ACC112 (cell line): ENCODE data around the gene RNF40.
"Not testable (repeated sequence)": the region's sequence is repeated elsewhere in the genome, so short reads cannot be mapped to it uniquely, and the experiment has no call there.

Experiments
- H2AFZ ChIP-seq: fragments of 200-600 bp; sonication (generic); one replicate; pipeline ENCODE4 v1.6.0; 2017; ENCODE audit warnings: antibody characterized with exemption, low read length; ENCODE audit not compliant: unreplicated experiment
- H3K27ac ChIP-seq: fragments of 200-600 bp; sonication (generic); 2 replicates; pipeline ENCODE4 v1.5.1; 2014; ENCODE audit warnings: low read depth, mild to moderate bottlenecking, antibody characterized with exemption, low read length, moderate library complexity
- H3K27me3 ChIP-seq: fragments of 200-600 bp; sonication (generic); 2 replicates; pipeline ENCODE4 v1.6.1; 2014; ENCODE audit warnings: mild to moderate bottlenecking, antibody characterized with exemption, low read length, moderate library complexity, mixed read lengths; ENCODE audit not compliant: insufficient read depth
- H3K36me3 ChIP-seq: fragments of 200-600 bp; sonication (generic); 2 replicates; pipeline ENCODE4 v1.6.1; 2016; ENCODE audit warnings: mild to moderate bottlenecking, antibody characterized with exemption, low read length, moderate library complexity, mixed read lengths; ENCODE audit not compliant: insufficient read depth
- H3K4me1 ChIP-seq: fragments of 200-600 bp; sonication (generic); one replicate; pipeline ENCODE4 v1.6.1; 2016; ENCODE audit warnings: low read length, mixed read lengths; ENCODE audit not compliant: insufficient read depth, unreplicated experiment, control insufficient read depth
- H3K4me3 ChIP-seq: fragments of 200-600 bp; sonication (generic); 2 replicates; pipeline ENCODE4 v1.5.1; 2014; ENCODE audit warnings: mild to moderate bottlenecking, low read depth, low read length
- H3K79me2 ChIP-seq: fragments of 200-600 bp; sonication (generic); one replicate; pipeline ENCODE4 v1.6.0; 2016; ENCODE audit warnings: low read length; ENCODE audit not compliant: control insufficient read depth, unreplicated experiment, insufficient read depth

Gene RNF40

GRCh38 chr16:30797670-30798309 is 35.7 kb downstream of the RNF40 start:
- Histone ChIP-seq H3K4me3 (no peak overlapping the region), H3K36me3 (no peaks in the 10 kb centered on the region), H3K4me1 (no peaks in the 10 kb centered on the region), H3K27me3 (no peaks in the 10 kb centered on the region), H3K27ac (no peak overlapping the region), H2AFZ (no peak overlapping the region), H3K79me2 (no peaks in the 10 kb centered on the region)

- Histone ChIP-seq H3K27me3 (no peaks in the 10 kb centered on the region), H3K36me3 (no peaks in the 10 kb centered on the region), H3K4me1 (peaks cover 5% of the 10 kb centered on the region), H3K4me3 (no peak overlapping the region), H2AFZ (no peak overlapping the region), H3K27ac (no peak overlapping the region), H3K79me2 (no peaks in the 10 kb centered on the region)
Measured at GRCh38 chr16:30802936-30803335, 40.8 kb downstream of the RNF40 start.

GRCh38 chr16:30805056-30805369 is 42.9 kb downstream of the RNF40 start:
- no peaks in the 10 kb centered on the region for H3K36me3 ChIP-seq
- peak overlapping the region; percentile 88 for H3K4me3 ChIP-seq
- H3K4me1 ChIP-seq = peaks cover 5% of the 10 kb centered on the region
- peak overlapping the region; percentile 92 for H2AFZ ChIP-seq
- H3K27ac ChIP-seq = no peak overlapping the region; the same call in 1 of the 2 replicates
- H3K27me3 ChIP-seq = no peaks in the 10 kb centered on the region
- no peaks in the 10 kb centered on the region for H3K79me2 ChIP-seq

- H3K4me3 ChIP-seq = peak overlapping the region; percentile 88
- H3K4me1 ChIP-seq = peaks cover 5% of the 10 kb centered on the region
- H3K36me3 ChIP-seq = no peaks in the 10 kb centered on the region
- H3K79me2 ChIP-seq = no peaks in the 10 kb centered on the region
- H3K27ac ChIP-seq = peak overlapping the region; percentile 59
- peak overlapping the region; percentile 92 for H2AFZ ChIP-seq
- H3K27me3 ChIP-seq = no peaks in the 10 kb centered on the region
Measured at GRCh38 chr16:30805370-30806169, 43.4 kb downstream of the RNF40 start.

DNA sequence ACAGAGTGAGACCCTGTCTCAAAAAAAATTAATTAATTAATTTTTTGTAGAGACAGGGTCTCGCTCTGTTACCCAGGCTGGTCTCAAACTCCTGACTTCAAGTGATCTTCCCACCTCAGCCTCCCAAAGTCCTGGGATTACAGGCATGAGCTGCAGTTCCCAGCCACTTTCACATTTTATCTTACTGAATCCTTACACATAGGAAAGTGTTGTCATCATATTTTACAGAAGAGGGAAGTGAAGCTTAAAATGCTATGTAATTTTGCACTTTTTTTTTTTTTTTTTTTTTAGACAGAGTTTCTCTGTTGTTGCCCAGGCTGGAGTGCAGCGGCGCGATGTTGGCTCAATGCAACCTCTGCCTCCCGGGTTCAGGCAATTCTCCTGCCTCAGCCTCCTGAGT is 46.0 kb downstream of the RNF40 start:
- Histone ChIP-seq H3K36me3 (no peaks in the 10 kb centered on the region), H3K27me3 (no peaks in the 10 kb centered on the region), H3K4me3 (no peak overlapping the region), H3K4me1 (peaks cover 5% of the 10 kb centered on the region), H3K79me2 (no peaks in the 10 kb centered on the region), H3K27ac (no peak overlapping the region), H2AFZ (no peak overlapping the region)

GRCh38 chr16:30808890-30809426 is 46.8 kb downstream of the RNF40 start:
- H3K27me3 ChIP-seq, H3K4me1 ChIP-seq, H3K27ac ChIP-seq, H3K79me2 ChIP-seq, H3K4me3 ChIP-seq, H2AFZ ChIP-seq, H3K36me3 ChIP-seq: not testable (repeated sequence)

DNA sequence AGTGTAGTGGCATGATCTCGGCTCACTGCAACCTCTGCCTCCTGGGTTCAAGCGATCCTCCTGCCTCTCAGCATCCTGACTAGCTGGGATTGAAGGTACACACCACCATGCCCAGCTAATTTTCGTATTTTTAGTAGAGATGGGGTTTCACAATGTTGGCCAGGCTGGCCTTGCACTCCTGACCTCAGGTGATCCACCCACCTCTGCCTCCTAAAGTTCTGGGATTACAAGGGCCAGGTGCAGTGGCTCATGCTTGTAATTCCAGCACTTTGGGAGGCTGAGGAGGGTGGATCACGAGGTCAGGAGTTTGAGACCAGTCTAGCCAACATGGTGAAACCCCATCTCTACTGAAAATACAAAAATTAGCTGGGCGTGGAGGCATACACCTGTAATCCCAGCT is 47.6 kb downstream of the RNF40 start:
- not testable (repeated sequence) for H3K27me3 ChIP-seq, H3K27ac ChIP-seq, H3K4me1 ChIP-seq, H3K36me3 ChIP-seq, H3K79me2 ChIP-seq, H2AFZ ChIP-seq, H3K4me3 ChIP-seq

GRCh38 chr16:30813821-30814189 is 51.7 kb downstream of the RNF40 start:
- Histone ChIP-seq H3K36me3 (no peaks in the 10 kb centered on the region), H2AFZ (peak overlapping the region; percentile 26), H3K79me2 (no peaks in the 10 kb centered on the region), H3K4me3 (peak overlapping the region; percentile 76), H3K27me3 (no peaks in the 10 kb centered on the region), H3K27ac (no peak overlapping the region), H3K4me1 (peaks cover 4% of the 10 kb centered on the region)

GRCh38 chr16:30816769-30817168 is 54.6 kb downstream of the RNF40 start:
- H2AFZ ChIP-seq = no peak overlapping the region

DNA sequence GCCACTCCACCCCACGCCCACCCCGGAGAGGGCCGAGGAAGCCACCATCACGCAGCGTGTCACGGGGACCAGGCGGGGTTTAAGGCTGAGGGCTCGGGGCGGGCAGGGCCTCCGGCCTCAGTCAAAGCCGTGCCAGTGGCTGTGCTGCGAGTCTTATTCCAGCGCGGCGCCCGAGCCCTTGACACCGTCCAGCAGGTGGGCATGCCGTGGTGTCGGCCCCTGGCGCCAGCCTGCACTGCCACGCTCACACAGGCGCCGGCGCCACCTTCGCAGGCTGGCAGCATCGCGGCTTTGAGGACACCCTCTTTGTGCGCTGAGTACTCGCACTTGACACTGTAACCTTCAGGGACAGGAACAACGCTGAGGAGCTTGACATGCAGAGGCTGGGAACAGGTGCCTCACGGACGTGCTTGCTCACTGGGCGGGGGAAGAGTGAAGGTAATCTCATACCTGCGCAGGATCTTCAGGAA is 58.9 kb downstream of the RNF40 start:
- H3K27ac ChIP-seq = no peak overlapping the region
- H2AFZ ChIP-seq = no peak overlapping the region
- no peaks in the 10 kb centered on the region for H3K36me3 ChIP-seq
- H3K4me1 ChIP-seq = no peaks in the 10 kb centered on the region
- H3K79me2 ChIP-seq = no peaks in the 10 kb centered on the region
- no peaks in the 10 kb centered on the region for H3K27me3 ChIP-seq
- H3K4me3 ChIP-seq = no peak overlapping the region

More at GRCh38 chr16:30816769-30817168, 54.6 kb downstream of the RNF40 start:
- no peaks in the 10 kb centered on the region for H3K27me3 ChIP-seq
- no peak overlapping the region for H3K27ac ChIP-seq
- no peaks in the 10 kb centered on the region for H3K36me3 ChIP-seq
- peaks cover 4% of the 10 kb centered on the region for H3K4me1 ChIP-seq
- no peak overlapping the region for H3K4me3 ChIP-seq
- no peaks in the 10 kb centered on the region for H3K79me2 ChIP-seq

DNA sequence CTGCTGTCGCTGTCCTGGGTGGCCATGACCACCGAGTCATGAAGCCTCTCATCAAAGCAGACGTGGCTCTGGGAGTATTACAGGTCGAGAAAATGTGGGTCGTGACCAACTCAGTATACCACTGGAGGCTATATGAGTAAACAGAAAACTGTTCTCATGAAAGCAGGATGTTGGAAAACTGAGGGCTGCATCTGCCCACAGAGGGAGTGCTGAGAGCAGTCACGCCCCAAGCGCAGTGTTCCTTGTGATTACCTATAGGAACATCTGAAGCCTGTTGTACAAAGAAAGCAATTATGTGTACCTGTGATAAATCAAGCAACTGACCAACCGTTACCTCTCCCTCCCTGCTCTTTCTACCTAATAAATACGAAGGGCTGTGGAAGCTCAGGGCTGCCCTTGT is 59.3 kb downstream of the RNF40 start:
- H3K27ac ChIP-seq, H3K27me3 ChIP-seq, H3K36me3 ChIP-seq, H2AFZ ChIP-seq, H3K4me1 ChIP-seq, H3K79me2 ChIP-seq, H3K4me3 ChIP-seq: not testable (repeated sequence)
